H9 (cell line): ENCODE results near the gene DCHS2. TPM values are rescaled to one million over a fixed set of nuclear protein-coding genes. Genes with fewer than 3 reads are reported as not detected.

Source experiments
- DNase-seq: peaks from one replicate; pipeline ENCODE4 v3.0.0-alpha.2; 2017
- H2AFZ ChIP-seq: one replicate; pipeline ENCODE4 v1.6.1; 2013; ENCODE audit warnings: mild to moderate bottlenecking, low read length, control low read depth, moderate library complexity
- H2AK5ac ChIP-seq: 2 replicates; pipeline ENCODE4 v1.6.1; 2013; ENCODE audit warnings: low read length, control low read depth, mixed read lengths; ENCODE audit not compliant: insufficient read length
- H2BK120ac ChIP-seq: one replicate; pipeline ENCODE4 v1.6.1; 2013; ENCODE audit warnings: low read depth, mild to moderate bottlenecking, low read length, control low read depth, inconsistent platforms; ENCODE audit not compliant: poor library complexity, severe bottlenecking
- H2BK12ac ChIP-seq: 2 replicates; pipeline ENCODE4 v1.6.1; 2013; ENCODE audit warnings: low read length, control low read depth, mixed read lengths, low read depth; ENCODE audit not compliant: insufficient read length
- H2BK15ac ChIP-seq: 2 replicates; pipeline ENCODE4 v1.6.1; 2013; ENCODE audit warnings: low read depth, low read length, control low read depth
- H2BK20ac ChIP-seq: one replicate; pipeline ENCODE4 v1.6.1; 2013; ENCODE audit warnings: low read depth, mild to moderate bottlenecking, low read length, control low read depth, inconsistent platforms; ENCODE audit not compliant: poor library complexity, severe bottlenecking
- H2BK5ac ChIP-seq: 2 replicates; pipeline ENCODE4 v1.6.1; 2013; ENCODE audit warnings: low read length, control low read depth, mixed read lengths; ENCODE audit not compliant: insufficient read length
- H3K14ac ChIP-seq: 2 replicates; pipeline ENCODE4 v1.6.1; 2013; ENCODE audit warnings: low read length, control low read depth; ENCODE audit not compliant: insufficient read depth
- H3K18ac ChIP-seq: 2 replicates; pipeline ENCODE4 v1.6.1; 2013; ENCODE audit warnings: low read depth, mild to moderate bottlenecking, mixed read lengths, low read length, control low read depth; ENCODE audit not compliant: insufficient read length
- H3K23ac ChIP-seq: 2 replicates; pipeline ENCODE4 v1.6.1; 2013; ENCODE audit warnings: low read length, control low read depth, mixed read lengths, low read depth; ENCODE audit not compliant: insufficient read length
- H3K23me2 ChIP-seq: 2 replicates; pipeline ENCODE4 v1.6.1; 2013; ENCODE audit warnings: low read depth, mild to moderate bottlenecking, mixed read lengths, low read length, control low read depth; ENCODE audit not compliant: insufficient read length, poor library complexity, severe bottlenecking
- H3K27ac ChIP-seq: 2 replicates; pipeline ENCODE4 v1.5.1; 2013; ENCODE audit warnings: low read length, control low read depth, mixed read lengths, low read depth; ENCODE audit not compliant: insufficient read length
- H3K27me3 ChIP-seq: 2 replicates; pipeline ENCODE4 v1.6.1; 2013; ENCODE audit warnings: low read length, control low read depth, inconsistent platforms; ENCODE audit not compliant: insufficient read depth
- H3K4ac ChIP-seq: 2 replicates; pipeline ENCODE4 v1.6.1; 2013; ENCODE audit warnings: low read depth, mild to moderate bottlenecking, control low read depth, inconsistent platforms, low read length, moderate library complexity
- H3K4me1 ChIP-seq: 2 replicates; pipeline ENCODE4 v1.6.1; 2013; ENCODE audit warnings: low read length, control low read depth, inconsistent platforms; ENCODE audit not compliant: insufficient read depth
- H3K4me2 ChIP-seq: 2 replicates; pipeline ENCODE4 v1.6.1; 2013; ENCODE audit warnings: low read length, control low read depth, mixed read lengths; ENCODE audit not compliant: insufficient read length, insufficient read depth
- H3K56ac ChIP-seq: 2 replicates; pipeline ENCODE4 v1.6.1; 2013; ENCODE audit warnings: low read depth, mild to moderate bottlenecking, mixed read lengths, low read length, control low read depth; ENCODE audit not compliant: insufficient read length
- H3K79me1 ChIP-seq: 2 replicates; pipeline ENCODE4 v1.6.1; 2013; ENCODE audit warnings: low read depth, mild to moderate bottlenecking, moderate library complexity, low read length, control low read depth, inconsistent platforms; ENCODE audit not compliant: insufficient read depth, poor library complexity, severe bottlenecking
- H3K79me2 ChIP-seq: 2 replicates; pipeline ENCODE4 v1.6.1; 2013; ENCODE audit warnings: low read length, control low read depth, inconsistent platforms; ENCODE audit not compliant: insufficient read depth
- H3K9ac ChIP-seq: 2 replicates; pipeline ENCODE4 v1.6.1; 2013; ENCODE audit warnings: low read length, control low read depth, mixed read lengths; ENCODE audit not compliant: insufficient read length; ENCODE audit errors: extremely low read depth
- H3K9me3 ChIP-seq: one replicate; pipeline ENCODE4 v1.6.1; 2013; ENCODE audit warnings: low read depth, low read length, inconsistent platforms; ENCODE audit not compliant: control insufficient read depth
- H3T11ph ChIP-seq: one replicate; pipeline ENCODE4 v1.6.1; 2013; ENCODE audit warnings: mild to moderate bottlenecking, low read length, control low read depth, inconsistent platforms
- H4K20me1 ChIP-seq: one replicate; pipeline ENCODE4 v1.6.1; 2013; ENCODE audit not compliant: control insufficient read depth, insufficient read length, insufficient read depth
- H4K5ac ChIP-seq: 2 replicates; pipeline ENCODE4 v1.6.1; 2013; ENCODE audit warnings: low read depth, mild to moderate bottlenecking, mixed read lengths, low read length, control low read depth; ENCODE audit not compliant: insufficient read length
- H4K8ac ChIP-seq: replicated peaks from 2 replicates; pipeline ENCODE4 v1.6.1; 2013; ENCODE audit warnings: low read length, control low read depth, mixed read lengths, low read depth; ENCODE audit not compliant: insufficient read length
- H4K91ac ChIP-seq: 2 replicates; pipeline ENCODE4 v1.6.1; 2013; ENCODE audit warnings: low read depth, mild to moderate bottlenecking, moderate library complexity, mixed read lengths, low read length, control low read depth; ENCODE audit not compliant: insufficient read length
- H3K27ac Mint-ChIP-seq, 3 experiments: 2 replicates in 2 of 3; 3 replicates in 1 of 3; pipeline ENCODE4 v1.8.0; 2020 to 2021; ENCODE audit warnings: mixed read lengths in 3 of 3, mild to moderate bottlenecking in 1 of 3, moderate library complexity in 1 of 3
- H3K27me3 Mint-ChIP-seq: 2 replicates; pipeline ENCODE4 v1.8.0; 2021; ENCODE audit warnings: low read depth, mild to moderate bottlenecking, moderate library complexity, mixed read lengths
- H3K36me3 Mint-ChIP-seq, 3 experiments: 2 replicates in 2 of 3; 3 replicates in 1 of 3; pipeline ENCODE4 v1.8.0; 2020 to 2021; ENCODE audit warnings: low read depth in 3 of 3, mixed read lengths in 3 of 3; ENCODE audit not compliant: insufficient read depth in 1 of 3
- H3K4me1 Mint-ChIP-seq, 2 experiments: 2 replicates each; pipeline ENCODE4 v1.8.0; 2020; ENCODE audit warnings: mixed read lengths in 2 of 2
- H3K4me3 Mint-ChIP-seq, 2 experiments: 2 replicates in 1 of 2; 3 replicates in 1 of 2; pipeline ENCODE4 v1.8.0; 2020 to 2021; ENCODE audit warnings: mild to moderate bottlenecking in 2 of 2, mixed read lengths in 2 of 2, moderate library complexity in 1 of 2
- H3K9me3 Mint-ChIP-seq, 2 experiments: 2 replicates in 1 of 2; 3 replicates in 1 of 2; pipeline ENCODE4 v1.8.0; 2020; ENCODE audit warnings: mild to moderate bottlenecking in 2 of 2, mixed read lengths in 2 of 2, moderate library complexity in 1 of 2
- CTCF ChIP-seq: fragments of 200-600 bp; sonication (generic); conservative IDR thresholded peaks from 3 replicates; pipeline ENCODE4 v1.8.0; 2021; ENCODE audit warnings: antibody characterized with exemption, mild to moderate bottlenecking
- WGBS: extraction: QIAGEN DNeasy Blood & Tissue Kit; methylation state at CpG from one replicate; pipeline ENCODE4 v1.1.7; 2013; ENCODE audit warnings: missing lambda C conversion rate, low lambda C conversion rate, mixed read lengths; ENCODE audit not compliant: insufficient read length; ENCODE audit errors: extremely low coverage; 5-methylcytosine and 5-hydroxymethylcytosine counted together
- total RNA-seq: library from RNA; stranded (reverse); gene quantifications from 2 replicates; pipeline ENCODE4 v1.2.1, GENCODE V29; 2021

The DCHS2 gene
- total RNA-seq, 1 experiment from 2014 or later, result 0.57 TPM

- no CpG with 5 or more reads among the region's 1 CpG for WGBS
- no peaks in the 10 kb centered on the region for H3K27me3 Mint-ChIP-seq
These were observed 55.7 kb downstream of the DCHS2 start for GRCh38 chr4:154435895-154436294.

More at GRCh38 chr4:154435895-154436294, 55.7 kb downstream of the DCHS2 start:
- Histone ChIP-seq H2BK15ac (no peak overlapping the region), H4K20me1 (no peaks in the 10 kb centered on the region), H3K56ac (no peak overlapping the region), H4K8ac (no peak overlapping the region), H3K27me3 (no peaks in the 10 kb centered on the region), H3K18ac (no peak overlapping the region), H3T11ph (no peak overlapping the region), H2BK12ac (no peak overlapping the region), H4K91ac (no peak overlapping the region), H3K9me3 (no peaks in the 10 kb centered on the region), H3K4ac (no peak overlapping the region), H3K4me2 (no peak overlapping the region), H3K4me1 (no peaks in the 10 kb centered on the region), H3K27ac (no peak overlapping the region), H3K79me2 (no peaks in the 10 kb centered on the region), H3K23me2 (no peaks in the 10 kb centered on the region), H3K79me1 (no peaks in the 10 kb centered on the region), H2BK5ac (no peak overlapping the region), H2AK5ac (no peak overlapping the region), H3K23ac (no peak overlapping the region), H3K9ac (no peak overlapping the region), H2BK120ac (no peak overlapping the region), H2BK20ac (no peak overlapping the region), H3K14ac (no peak overlapping the region), H4K5ac (no peak overlapping the region), H2AFZ (no peak overlapping the region)
- DNase-seq, result no peak
- H3K36me3 Mint-ChIP-seq, result no peaks in the 10 kb centered on the region; a peak in 1 of 7 replicates
- H3K4me1 Mint-ChIP-seq, result no peaks in the 10 kb centered on the region
- no peak overlapping the region for H3K27ac Mint-ChIP-seq
- no peaks in the 10 kb centered on the region for H3K9me3 Mint-ChIP-seq
- H3K4me3 Mint-ChIP-seq, result no peak overlapping the region
- no peak for TF ChIP-seq CTCF
